GM10248 (cell line): ENCODE results near the gene MYL6B.
"Not testable (repeated sequence)": the region's sequence is repeated elsewhere in the genome, so short reads cannot be mapped to it uniquely, and the experiment has no call there.

Source experiments
- CTCF ChIA-PET: fragments of 300-600 bp; sonication (Branson Sonifier 250); formaldehyde crosslinking; extraction: SDS; loops from one replicate; lab custom pipeline; 2021; ENCODE audit warnings: antibody characterized with exemption; lab: Yijun Ruan, JAX
- POLR2A ChIA-PET: fragments of 350-650 bp; sonication (Branson Sonifier 250); formaldehyde crosslinking; extraction: SDS; loops from one replicate; lab custom pipeline; 2020; ENCODE audit warnings: antibody characterized with exemption; lab: Yijun Ruan, JAX
- DNase-seq: peaks from one replicate; pipeline ENCODE4 v3.0.0; 2012; ENCODE audit errors: extremely low spot score
- CTCF ChIP-seq: IDR thresholded peaks from 2 replicates; pipeline ENCODE4 v1.5.1; 2012; ENCODE audit warnings: mild to moderate bottlenecking, low read depth; ENCODE audit errors: extremely low read depth, missing control alignments, control extremely low read depth

MYL6B gene

DNA sequence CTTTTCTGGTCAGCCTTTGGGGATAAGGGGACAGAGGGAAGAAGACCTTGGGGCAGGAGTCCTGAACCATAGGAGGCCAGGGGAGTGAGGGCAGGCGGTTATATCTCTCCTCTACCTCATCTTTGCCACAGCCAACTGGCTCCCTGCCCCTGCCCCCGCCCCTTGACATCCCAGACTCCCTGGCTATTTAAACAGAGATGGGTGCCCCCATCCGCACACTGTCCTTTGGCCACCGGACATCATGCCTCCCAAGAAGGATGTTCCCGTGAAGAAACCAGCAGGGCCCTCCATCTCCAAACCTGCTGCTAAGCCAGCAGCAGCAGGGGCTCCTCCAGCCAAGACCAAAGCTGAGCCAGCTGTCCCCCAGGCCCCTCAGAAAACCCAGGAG, 1.3 kb downstream of the MYL6B start:
- no peak for DNase-seq
- CTCF ChIA-PET, result interaction anchor here (1.0 to 3.8 kb wide), 3 partner anchors 14 to 36 kb away, joined by 3 to 16 read pairs (median 6); partner anchors contain the start of genes SMARCC2 and ZC3H10
- POLR2A ChIA-PET, result no interaction called here
- TF ChIP-seq CTCF, result no peak

DNA sequence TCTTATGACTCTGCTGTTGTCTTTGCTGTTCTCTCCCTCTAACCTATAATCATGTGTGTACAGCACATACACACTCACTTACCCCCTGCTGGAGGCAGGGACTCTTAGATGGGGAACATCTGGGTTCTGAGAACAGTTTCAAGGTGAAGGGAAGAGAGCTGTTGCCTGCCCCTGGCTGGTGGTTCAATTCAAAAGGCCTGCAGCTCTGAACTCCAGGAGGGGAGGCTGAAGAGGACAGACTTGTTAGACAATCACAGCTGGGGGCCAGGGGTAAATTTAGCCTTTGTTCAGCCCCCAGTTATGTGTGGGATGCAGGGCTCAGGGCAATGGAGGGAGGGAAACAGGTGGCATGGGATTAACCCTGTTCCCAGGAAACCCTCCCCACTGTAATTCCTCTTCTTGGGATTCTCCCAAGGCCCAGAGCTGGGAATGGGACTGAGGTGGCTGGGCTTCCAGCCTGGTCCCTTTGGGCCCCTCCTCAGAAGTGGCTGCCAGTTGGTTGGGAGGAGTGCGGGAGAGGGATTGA, 1.9 kb downstream of the MYL6B start:
- TF ChIP-seq CTCF, result no peak
- no peak for DNase-seq
- ChIA-PET CTCF (interaction anchor here (1.0 to 3.8 kb wide), 4 partner anchors 14 to 38 kb away, joined by 3 to 16 read pairs (median 4); partner anchors contain the start of genes SMARCC2 and ZC3H10), POLR2A (interaction anchor here (0.9 kb wide), 1 partner anchor 36 kb away, joined by 3 read pairs; the partner anchor contains the start of gene ZC3H10)

DNA sequence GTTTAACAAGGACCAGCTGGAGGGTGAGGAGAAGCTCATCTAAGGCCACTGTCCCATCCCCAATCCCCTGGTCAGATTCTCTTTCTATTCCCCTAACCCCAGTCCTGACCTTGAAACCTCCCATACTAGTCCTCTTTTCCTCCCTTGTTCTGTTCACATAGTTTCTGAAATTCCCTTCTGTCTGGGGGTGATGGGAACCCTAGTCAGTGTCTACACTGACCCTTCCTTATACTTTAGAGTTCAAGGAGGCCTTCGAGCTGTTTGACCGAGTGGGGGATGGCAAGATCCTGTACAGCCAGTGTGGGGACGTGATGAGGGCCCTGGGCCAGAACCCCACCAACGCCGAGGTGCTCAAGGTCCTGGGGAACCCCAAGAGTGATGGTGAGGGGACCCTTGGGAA, 2.4 kb downstream of the MYL6B start:
- DNase-seq, result no peak
- no peak for TF ChIP-seq CTCF
- CTCF ChIA-PET, result interaction anchor here (1.0 to 3.8 kb wide), 5 partner anchors 15 to 37 kb away, joined by 3 to 16 read pairs (median 4); partner anchors contain the start of genes SMARCC2 and ZC3H10
- POLR2A ChIA-PET, result interaction anchor here (0.9 kb wide), 1 partner anchor 37 kb away, joined by 3 read pairs; the partner anchor contains the start of gene ZC3H10

DNA sequence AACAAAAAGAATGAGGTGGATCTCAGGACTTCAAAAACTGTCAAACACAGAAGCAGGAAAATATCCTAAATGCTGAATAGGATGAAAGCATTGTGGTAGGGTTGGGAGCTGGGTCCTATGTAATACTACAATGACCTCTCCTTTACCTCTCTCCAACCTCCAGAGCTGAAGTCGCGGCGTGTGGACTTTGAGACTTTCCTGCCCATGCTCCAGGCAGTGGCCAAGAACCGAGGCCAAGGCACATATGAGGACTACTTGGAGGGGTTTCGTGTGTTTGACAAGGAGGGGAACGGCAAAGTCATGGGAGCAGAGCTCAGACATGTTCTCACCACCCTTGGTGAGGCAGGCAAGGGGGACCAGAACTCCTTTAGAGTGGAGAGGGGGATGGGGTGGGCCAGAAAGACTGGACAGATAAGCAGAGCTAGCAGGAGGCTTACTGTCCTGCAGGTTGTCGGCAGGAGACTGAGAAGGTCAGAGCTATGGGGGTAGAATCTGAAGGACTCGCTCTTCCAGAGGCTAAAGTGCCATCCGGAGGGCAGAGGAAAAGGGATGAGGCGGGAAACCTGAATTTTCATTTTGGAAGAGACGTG, 3.0 kb downstream of the MYL6B start:
- ChIA-PET CTCF (interaction anchor here (1.2 to 3.8 kb wide), 6 partner anchors 18 to 37 kb away, joined by 3 to 16 read pairs (median 4); partner anchors contain the start of genes ESYT1, SMARCC2 and ZC3H10), POLR2A (no interaction called here)
- TF ChIP-seq CTCF, result no peak
- no peak for DNase-seq

DNA sequence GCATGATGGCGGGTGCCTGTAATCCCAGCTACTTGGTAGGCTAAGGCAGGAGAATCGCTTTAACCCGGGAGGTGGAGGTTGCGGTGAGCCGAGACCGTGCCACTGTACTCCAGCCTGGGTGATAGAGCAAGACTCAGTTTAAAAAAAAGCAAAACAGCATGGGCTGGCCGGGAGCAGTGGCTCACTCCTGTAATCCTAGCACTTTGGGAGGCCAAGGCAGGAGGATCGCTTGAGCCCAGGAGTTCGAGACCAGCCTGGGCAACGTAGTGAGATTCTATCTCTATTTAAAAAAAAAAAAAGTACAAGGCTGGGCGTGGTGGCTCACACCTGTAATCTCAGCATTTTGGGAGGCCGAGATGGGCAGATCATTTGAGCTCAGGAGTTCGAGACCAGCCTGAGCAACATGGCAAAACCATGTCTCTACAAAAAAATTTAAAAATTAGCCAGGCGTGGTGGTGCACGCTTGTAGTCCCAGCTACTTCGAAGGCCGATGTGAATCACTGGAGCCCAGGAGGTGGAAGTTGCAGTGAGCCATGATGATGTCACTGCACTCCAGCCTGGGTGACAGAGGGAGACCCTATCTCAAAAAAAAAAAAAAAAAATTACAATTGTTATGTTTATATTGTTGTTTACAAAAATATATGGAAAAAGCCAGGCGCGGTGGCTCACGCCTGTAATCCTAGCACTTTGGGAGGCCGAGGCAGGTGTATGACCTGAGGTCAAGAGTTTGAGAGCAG, 4.2 kb downstream of the MYL6B start:
- DNase-seq, result not testable (repeated sequence)
- CTCF ChIA-PET, result interaction anchor here (1.0 to 3.8 kb wide), 6 partner anchors 9 to 38 kb away, joined by 3 to 16 read pairs (median 4); partner anchors contain the start of genes ESYT1, SMARCC2 and ZC3H10
- POLR2A ChIA-PET, result interaction anchor here (0.7 kb wide), 1 partner anchor 326 kb away, joined by 5 read pairs; no protein-coding TSS in a partner anchor

- CTCF ChIA-PET, result interaction anchor here (1.0 to 3.8 kb wide), 7 partner anchors 10 to 480 kb away, joined by 3 to 16 read pairs (median 5); partner anchors contain the start of genes ESYT1, SMARCC2 and ZC3H10
- peak; percentile 37 for TF ChIP-seq CTCF
- DNase-seq, result peak; percentile 81
- POLR2A ChIA-PET, result interaction anchor here (1.0 kb wide), 1 partner anchor 29 kb away, joined by 3 read pairs; the partner anchor contains the start of gene ESYT1
These were observed 5.0 kb downstream of the MYL6B start for GRCh38 chr12:56157201-56158028.
